GM21723 (cell line): ENCODE data around the gene RNF215.
"Not testable (repeated sequence)": the region's sequence is repeated elsewhere in the genome, so short reads cannot be mapped to it uniquely, and the experiment has no call there.

ENCODE experiments used
- ATAC-seq: cut with Tn5 transposase; IDR thresholded peaks from one replicate; pipeline ENCODE4 v1.9.1; 2021; ENCODE audit warnings: mild to moderate bottlenecking, moderate library complexity; ENCODE audit not compliant: unreplicated experiment

RNF215 gene

GRCh38 chr22:30365891-30366290 lies 21.3 kb downstream of the RNF215 start:
- no peak for ATAC-seq

- ATAC-seq = no peak
Measured at GRCh38 chr22:30362651-30363281, 24.4 kb downstream of the RNF215 start.

- ATAC-seq = no peak
Measured at GRCh38 chr22:30361916-30362650, 25.1 kb downstream of the RNF215 start.

DNA sequence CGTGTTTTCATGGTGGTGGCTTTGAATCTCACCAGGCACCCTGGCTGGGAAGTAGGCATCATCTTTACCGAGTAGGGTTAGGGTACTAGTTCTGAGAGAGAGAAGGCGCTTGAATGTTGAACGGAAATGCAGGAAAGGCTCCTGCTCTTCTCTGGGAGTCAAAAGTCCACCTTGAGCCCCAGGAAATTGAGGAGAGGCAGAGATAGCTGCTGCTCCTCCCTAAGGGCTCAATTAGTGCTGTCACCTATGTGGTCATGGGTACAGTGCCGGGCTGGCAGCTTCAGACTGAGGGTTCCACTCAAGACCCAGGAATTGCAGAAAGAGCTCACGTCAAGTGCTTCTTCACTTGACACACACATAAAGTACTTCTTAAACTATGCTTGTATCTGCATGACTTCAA lies 28.7 kb downstream of the RNF215 start:
- no peak for ATAC-seq

DNA sequence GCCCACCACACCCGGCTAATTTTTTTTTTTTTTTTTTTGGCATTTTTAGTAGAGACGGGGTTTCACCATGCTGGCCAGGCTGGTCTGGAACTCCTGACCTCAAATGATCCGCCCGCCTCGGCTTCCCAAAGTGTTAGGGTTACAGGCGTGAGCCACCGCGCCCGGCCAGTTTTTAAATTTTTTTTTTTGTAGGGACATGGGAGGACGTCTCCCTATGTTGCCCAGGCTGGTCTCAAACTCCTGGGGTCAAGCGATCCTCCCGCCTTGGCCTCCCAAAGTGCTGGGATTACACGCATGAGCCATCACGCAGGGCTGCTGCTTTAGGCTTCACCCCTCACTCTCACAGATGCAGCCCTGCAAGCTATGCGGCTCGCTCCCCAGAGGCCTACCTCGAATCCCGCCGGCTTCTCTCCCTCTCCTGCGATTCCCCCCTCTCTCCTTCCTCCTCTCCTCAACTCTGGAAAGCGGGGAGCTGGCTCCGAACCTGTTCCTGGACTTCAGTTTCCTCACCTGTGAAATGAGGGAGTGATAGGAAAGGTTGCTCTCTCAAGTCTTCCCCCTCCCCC lies 29.5 kb downstream of the RNF215 start:
- ATAC-seq = no peak

DNA sequence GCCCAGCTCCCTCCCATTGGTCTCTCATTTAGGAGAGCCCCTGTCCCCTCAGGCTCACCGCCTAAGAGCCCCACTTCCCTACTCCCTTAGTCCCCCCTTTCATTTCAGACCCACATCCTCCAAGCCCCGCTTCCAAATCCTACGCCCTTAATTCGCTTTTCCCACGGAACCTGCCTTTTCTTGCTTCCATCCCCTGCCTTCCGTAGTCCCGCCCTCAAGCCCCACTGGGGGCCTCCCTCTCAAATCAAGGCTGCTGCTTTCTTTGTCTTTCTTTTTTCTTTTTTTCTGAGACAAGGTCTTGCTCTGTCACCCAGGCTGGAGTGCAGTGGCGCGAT lies 30.0 kb downstream of the RNF215 start:
- no peak for ATAC-seq

GRCh38 chr22:30356449-30357235 lies 30.6 kb downstream of the RNF215 start, which contains the start of the genes CCDC157 and SF3A1:
TSS of gene CCDC157 (plus strand) at chr22:30357007. CDS start at chr22:30366001, 8,994 bp downstream.
TSS of gene SF3A1 (minus strand) at chr22:30356894. CDS start at chr22:30356792, 102 bp downstream.
- peak; percentile 89 for ATAC-seq

- ATAC-seq = no peak
Measured at GRCh38 chr22:30354644-30355043, 32.6 kb downstream of the RNF215 start.

- no peak for ATAC-seq
Measured at GRCh38 chr22:30351226-30351625, 36.0 kb downstream of the RNF215 start.

DNA sequence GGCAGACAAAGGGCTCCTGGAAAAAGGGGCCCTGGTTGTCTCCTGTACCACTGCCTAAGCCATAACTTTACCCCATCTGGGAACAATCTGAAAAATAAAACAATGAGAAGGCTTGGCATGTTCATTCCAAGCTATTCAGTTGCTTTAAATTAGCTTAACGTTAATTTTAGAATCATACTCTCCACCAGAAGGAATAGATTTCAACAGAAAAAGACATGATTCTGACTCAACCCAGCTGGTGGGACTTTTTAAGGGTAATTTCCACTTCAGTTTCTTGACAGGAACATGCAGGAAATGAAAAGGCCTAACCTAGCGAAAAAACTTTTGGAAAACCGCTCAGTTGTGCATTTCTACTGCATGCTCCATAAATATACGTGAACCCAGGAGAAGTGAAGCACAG lies 38.4 kb downstream of the RNF215 start:
- ATAC-seq = no peak

GRCh38 chr22:30348404-30348803 lies 38.8 kb downstream of the RNF215 start:
- ATAC-seq = no peak

GRCh38 chr22:30347255-30347892 lies 39.8 kb downstream of the RNF215 start:
- ATAC-seq = no peak

- ATAC-seq = no peak
Measured at GRCh38 chr22:30344447-30345200, 42.6 kb downstream of the RNF215 start.

- ATAC-seq = no peak
Measured at GRCh38 chr22:30340911-30341685, 46.1 kb downstream of the RNF215 start.

DNA sequence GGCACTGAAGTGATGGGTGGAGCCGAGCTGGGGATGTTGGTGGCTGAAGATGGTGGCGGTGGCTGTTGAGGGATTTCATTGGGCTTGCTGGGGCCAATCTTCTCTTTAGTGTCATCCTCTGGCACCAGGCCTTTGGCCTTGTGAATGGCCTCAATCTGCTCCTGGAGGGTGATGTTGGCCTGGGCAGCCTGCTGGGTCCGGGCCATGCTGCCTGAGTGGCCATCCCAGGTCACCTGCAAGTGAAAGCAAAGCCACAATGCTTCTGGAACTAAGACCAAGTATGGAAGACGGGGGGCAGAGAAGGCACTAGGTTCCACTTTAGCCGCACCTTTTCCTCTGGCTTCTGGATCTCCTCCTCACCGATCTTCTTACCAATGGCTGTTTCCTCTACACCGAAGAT lies 48.4 kb downstream of the RNF215 start:
- no peak for ATAC-seq

DNA sequence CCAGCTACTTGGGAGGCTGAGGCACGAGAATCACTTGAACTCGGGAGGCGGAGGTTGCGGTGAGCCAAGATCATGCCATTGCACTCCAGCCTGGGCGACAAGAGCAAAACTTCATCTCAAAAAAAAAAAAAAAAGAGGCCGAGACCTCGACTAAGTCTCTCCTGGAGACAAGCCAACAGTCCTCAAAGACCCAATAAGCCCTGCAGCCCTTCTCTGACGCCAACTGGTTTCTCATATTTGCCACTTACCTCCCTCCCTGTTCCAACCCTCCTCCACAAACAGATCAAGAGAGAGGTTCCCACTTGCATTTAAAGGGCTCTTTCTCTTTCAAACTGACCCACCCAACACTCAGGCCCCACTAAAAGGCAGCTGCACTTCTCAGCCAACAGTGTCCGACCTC lies 48.9 kb downstream of the RNF215 start:
- ATAC-seq = not testable (repeated sequence)

DNA sequence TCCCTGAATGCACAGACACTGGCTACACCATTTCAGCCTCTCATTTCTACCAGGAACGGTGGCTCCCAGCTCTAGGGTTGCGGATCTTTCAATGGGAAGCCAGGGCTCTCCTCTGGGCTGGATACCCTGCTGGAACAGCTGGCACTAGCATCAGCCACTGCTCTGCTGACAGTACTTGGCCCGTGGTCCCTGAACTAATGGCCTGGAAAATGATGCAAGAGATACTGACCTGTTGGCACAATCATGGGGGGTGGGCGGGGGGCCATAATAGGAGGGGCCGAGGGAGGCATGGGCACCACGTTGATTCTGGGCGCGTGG lies 49.8 kb downstream of the RNF215 start:
- ATAC-seq = no peak

DNA sequence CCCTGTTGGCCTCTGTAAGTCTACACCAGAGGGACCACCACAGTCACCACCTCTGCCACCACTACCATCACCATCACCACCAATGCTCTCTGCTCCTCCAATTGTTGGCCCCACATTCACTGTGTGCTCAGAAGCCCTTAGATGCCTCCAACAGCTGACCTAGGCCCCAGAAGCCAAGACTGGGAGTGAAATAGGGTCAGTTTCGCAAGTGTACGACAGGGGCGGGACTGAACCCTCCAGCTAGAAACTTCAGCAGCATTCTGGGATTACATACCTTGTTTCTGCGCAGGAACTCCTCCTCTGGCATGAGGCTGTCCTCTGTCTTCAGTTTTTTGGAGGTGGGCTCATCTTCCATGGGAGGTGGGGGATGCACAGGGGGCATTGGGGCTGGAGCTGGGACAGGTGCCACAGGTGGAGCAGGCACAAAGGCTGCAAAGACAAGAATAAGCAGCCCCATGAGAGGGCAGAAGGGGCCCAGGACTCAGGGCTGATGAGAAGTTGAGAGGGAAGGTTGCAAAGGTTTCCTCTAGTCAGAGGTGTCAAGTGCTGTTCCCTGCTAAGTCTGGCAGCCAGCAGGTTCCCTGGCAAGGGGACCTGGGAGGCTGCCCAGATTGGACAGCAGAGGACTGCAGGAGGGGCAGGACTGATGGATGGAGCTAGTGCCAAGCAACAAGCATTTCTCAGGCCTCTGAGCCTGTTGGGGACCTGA lies 50.3 kb downstream of the RNF215 start:
- ATAC-seq = no peak

DNA sequence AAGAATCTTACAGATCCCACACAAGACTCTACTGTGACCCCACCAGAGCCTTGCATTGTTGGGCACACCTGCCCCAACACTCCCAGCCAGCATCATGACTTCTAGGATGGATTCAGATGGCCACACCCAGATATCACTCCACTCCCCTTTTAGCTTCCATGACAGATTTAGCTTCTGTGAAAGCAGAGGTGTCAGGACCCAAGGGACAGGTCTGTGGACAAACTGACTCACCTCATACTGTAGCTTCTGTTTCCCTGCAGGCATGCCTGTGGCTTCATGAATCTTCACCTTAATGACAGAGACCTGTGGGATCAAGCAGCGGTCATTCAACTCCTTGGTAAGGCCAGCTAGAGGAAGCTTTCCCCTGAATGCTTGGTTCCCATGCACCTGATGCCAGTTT lies 52.0 kb downstream of the RNF215 start:
- no peak for ATAC-seq
